SK-N-SH treated with all-trans-retinoic acid at 6 μM for 48 hours (cell line): ENCODE results near the gene SLC2A13.

ENCODE experiments used
- ATAC-seq: fragments of 200-7000 bp; cut with Tn5 transposase; 3 replicates; pipeline ENCODE4 v1.9.1; 2020; ENCODE audit warnings: mild to moderate bottlenecking, moderate library complexity
- BACH2 ChIP-seq: fragments of 250-450 bp; sonication (Bioruptor Pico); IDR thresholded peaks from 2 replicates; pipeline ENCODE4 v1.9.0; 2021; ENCODE audit warnings: mild to moderate bottlenecking, borderline replicate concordance
- CSDC2 ChIP-seq: fragments of 250-450 bp; sonication (Bioruptor Pico); IDR thresholded peaks from 2 replicates; pipeline ENCODE4 v1.5.0; 2020; ENCODE audit warnings: mild to moderate bottlenecking, moderate library complexity
- GLIS3 ChIP-seq: fragments of 250-450 bp; sonication (Bioruptor Pico); IDR thresholded peaks from 2 replicates; pipeline ENCODE4 v1.5.0; 2020; ENCODE audit warnings: mild to moderate bottlenecking, moderate library complexity
- ISL1 ChIP-seq: fragments of 250-450 bp; sonication (Bioruptor Pico); IDR thresholded peaks from 2 replicates; pipeline ENCODE4 v2.1.2; 2022; ENCODE audit warnings: mild to moderate bottlenecking, moderate library complexity
- OSR1 ChIP-seq: fragments of 250-450 bp; sonication (Bioruptor Pico); IDR thresholded peaks from 2 replicates; pipeline ENCODE4 v1.8.0; 2022; ENCODE audit warnings: moderate library complexity, mild to moderate bottlenecking, inconsistent platforms
- RARB ChIP-seq: fragments of 250-450 bp; sonication (Bioruptor Pico); IDR thresholded peaks from 2 replicates; pipeline ENCODE4 v1.8.0; 2021; ENCODE audit warnings: mild to moderate bottlenecking, moderate library complexity
- SNAI2 ChIP-seq: fragments of 250-450 bp; sonication (Bioruptor Pico); IDR thresholded peaks from 2 replicates; pipeline ENCODE4 v1.5.0; 2020; ENCODE audit warnings: mild to moderate bottlenecking, moderate library complexity
- TOX ChIP-seq: fragments of 250-450 bp; sonication (Bioruptor Pico); IDR thresholded peaks from 2 replicates; pipeline ENCODE4 v1.8.0; 2021; ENCODE audit warnings: mild to moderate bottlenecking, moderate library complexity, borderline replicate concordance
- ZC3H10 ChIP-seq: fragments of 250-450 bp; sonication (Bioruptor Pico); IDR thresholded peaks from 2 replicates; pipeline ENCODE4 v1.5.1; 2021; ENCODE audit warnings: mild to moderate bottlenecking, moderate library complexity
- ZFP3 ChIP-seq: fragments of 250-450 bp; sonication (Bioruptor Pico); IDR thresholded peaks from 2 replicates; pipeline ENCODE4 v1.5.0; 2020; ENCODE audit warnings: mild to moderate bottlenecking, moderate library complexity
- ZFP30 ChIP-seq: fragments of 450-650 bp; formaldehyde crosslinking; IDR thresholded peaks from 2 replicates; pipeline ENCODE4 v1.5.0; 2022; ENCODE audit warnings: mild to moderate bottlenecking, moderate library complexity
- ZNF70 ChIP-seq: fragments of 450-650 bp; formaldehyde crosslinking; IDR thresholded peaks from 2 replicates; pipeline ENCODE4 v1.5.0; 2020; ENCODE audit warnings: mild to moderate bottlenecking, moderate library complexity
- ZNF8 ChIP-seq: fragments of 450-650 bp; formaldehyde crosslinking; IDR thresholded peaks from 2 replicates; pipeline ENCODE4 v1.5.0; 2020; ENCODE audit warnings: mild to moderate bottlenecking, moderate library complexity
- TF ChIP-seq, protein P1 (sequence below): fragments of 250-450 bp; sonication (Bioruptor Pico); IDR thresholded peaks from 2 replicates; pipeline ENCODE4 v1.5.0; 2020; ENCODE audit warnings: mild to moderate bottlenecking, moderate library complexity
- TF ChIP-seq, protein P2 (sequence below): fragments of 250-450 bp; sonication (Bioruptor Pico); IDR thresholded peaks from 2 replicates; pipeline ENCODE4 v1.5.1; 2021; ENCODE audit warnings: mild to moderate bottlenecking, moderate library complexity
- TF ChIP-seq, protein P3 (sequence below): fragments of 250-450 bp; sonication (Bioruptor Pico); IDR thresholded peaks from 2 replicates; pipeline ENCODE4 v1.5.1; 2020; ENCODE audit warnings: low read depth, mild to moderate bottlenecking, moderate library complexity

SLC2A13 gene

DNA sequence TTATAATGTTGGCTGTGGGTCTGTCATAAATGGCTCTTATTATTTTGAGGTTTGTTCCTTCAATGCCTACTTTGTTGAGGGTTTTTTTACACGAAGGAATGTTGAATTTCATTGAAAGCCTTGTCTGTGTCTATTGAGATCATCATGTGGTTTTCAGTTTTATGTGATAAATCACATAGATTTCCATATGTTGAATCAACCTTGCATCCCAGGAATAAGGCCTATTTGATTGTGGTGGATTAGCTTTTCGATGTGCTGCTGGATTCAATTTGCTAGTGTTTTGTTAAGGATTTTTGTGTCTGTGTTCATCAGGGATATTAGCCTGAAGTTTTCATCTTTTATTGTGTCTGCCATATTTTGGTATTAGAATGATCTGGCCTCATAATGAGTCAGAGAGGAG, 27.6 kb downstream of the SLC2A13 start (continued):
- TF ChIP-seq, protein P1, sequence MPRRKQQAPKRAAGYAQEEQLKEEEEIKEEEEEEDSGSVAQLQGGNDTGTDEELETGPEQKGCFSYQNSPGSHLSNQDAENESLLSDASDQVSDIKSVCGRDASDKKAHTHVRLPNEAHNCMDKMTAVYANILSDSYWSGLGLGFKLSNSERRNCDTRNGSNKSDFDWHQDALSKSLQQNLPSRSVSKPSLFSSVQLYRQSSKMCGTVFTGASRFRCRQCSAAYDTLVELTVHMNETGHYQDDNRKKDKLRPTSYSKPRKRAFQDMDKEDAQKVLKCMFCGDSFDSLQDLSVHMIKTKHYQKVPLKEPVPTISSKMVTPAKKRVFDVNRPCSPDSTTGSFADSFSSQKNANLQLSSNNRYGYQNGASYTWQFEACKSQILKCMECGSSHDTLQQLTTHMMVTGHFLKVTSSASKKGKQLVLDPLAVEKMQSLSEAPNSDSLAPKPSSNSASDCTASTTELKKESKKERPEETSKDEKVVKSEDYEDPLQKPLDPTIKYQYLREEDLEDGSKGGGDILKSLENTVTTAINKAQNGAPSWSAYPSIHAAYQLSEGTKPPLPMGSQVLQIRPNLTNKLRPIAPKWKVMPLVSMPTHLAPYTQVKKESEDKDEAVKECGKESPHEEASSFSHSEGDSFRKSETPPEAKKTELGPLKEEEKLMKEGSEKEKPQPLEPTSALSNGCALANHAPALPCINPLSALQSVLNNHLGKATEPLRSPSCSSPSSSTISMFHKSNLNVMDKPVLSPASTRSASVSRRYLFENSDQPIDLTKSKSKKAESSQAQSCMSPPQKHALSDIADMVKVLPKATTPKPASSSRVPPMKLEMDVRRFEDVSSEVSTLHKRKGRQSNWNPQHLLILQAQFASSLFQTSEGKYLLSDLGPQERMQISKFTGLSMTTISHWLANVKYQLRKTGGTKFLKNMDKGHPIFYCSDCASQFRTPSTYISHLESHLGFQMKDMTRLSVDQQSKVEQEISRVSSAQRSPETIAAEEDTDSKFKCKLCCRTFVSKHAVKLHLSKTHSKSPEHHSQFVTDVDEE, result no peak
- no peak for TF ChIP-seq RARB
- TF ChIP-seq BACH2, result no peak
- TF ChIP-seq ZFP3 (CRISPR knock-in tag), result no peak
- TF ChIP-seq, protein P2, sequence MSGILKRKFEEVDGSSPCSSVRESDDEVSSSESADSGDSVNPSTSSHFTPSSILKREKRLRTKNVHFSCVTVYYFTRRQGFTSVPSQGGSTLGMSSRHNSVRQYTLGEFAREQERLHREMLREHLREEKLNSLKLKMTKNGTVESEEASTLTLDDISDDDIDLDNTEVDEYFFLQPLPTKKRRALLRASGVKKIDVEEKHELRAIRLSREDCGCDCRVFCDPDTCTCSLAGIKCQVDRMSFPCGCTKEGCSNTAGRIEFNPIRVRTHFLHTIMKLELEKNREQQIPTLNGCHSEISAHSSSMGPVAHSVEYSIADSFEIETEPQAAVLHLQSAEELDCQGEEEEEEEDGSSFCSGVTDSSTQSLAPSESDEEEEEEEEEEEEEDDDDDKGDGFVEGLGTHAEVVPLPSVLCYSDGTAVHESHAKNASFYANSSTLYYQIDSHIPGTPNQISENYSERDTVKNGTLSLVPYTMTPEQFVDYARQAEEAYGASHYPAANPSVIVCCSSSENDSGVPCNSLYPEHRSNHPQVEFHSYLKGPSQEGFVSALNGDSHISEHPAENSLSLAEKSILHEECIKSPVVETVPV (CRISPR knock-in tag), result no peak
- no peak for TF ChIP-seq TOX (CRISPR knock-in tag)
- TF ChIP-seq, all 23 proteins: peak for 0

DNA sequence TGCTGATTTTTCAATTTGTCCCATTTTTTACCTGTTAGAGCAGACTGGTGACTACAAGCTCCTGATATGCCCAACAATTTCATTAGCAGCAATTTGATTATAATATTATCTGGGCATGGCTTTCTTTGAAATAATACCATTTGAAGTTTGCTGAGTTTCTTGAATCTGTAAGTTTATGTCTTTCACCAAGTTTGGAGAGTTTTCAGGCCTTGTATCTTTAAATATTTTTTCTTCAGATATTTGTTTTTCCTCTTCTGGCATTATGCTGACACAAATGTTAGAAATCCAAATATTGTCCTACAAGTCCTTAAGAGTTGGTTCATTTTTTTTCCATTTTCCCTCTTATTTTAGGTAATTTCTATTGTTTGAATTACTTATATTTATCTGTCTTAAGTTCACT, 30.4 kb downstream of the SLC2A13 start:
- TF ChIP-seq ZNF70 (CRISPR knock-in tag) (no peak), ISL1 (CRISPR knock-in tag) (no peak)

DNA sequence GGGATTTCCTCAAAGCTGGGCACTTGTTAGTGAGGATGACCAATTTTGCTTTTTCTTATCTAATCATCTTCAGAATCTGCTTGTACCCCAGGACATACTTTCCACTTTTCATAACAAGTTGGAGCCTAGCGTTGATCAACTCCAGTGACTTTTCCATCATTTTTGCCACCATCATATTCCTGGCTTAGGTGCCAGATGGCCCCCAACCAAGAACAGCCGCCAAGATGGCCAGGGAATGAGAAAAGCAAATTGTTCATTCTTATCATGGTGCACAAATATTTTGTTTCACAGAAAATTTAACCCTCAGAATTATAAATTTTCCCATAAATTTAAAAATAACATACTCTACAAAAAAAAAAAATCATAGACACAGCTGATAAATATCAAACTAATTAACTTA, 37.5 kb downstream of the SLC2A13 start:
- no peak for ATAC-seq
- TF ChIP-seq ZFP3 (CRISPR knock-in tag) (no peak), OSR1 (CRISPR knock-in tag) (no peak), TOX (CRISPR knock-in tag) (no peak), CSDC2 (no peak), ZC3H10 (CRISPR knock-in tag) (no peak), GLIS3 (no peak)
- TF ChIP-seq, protein P3, sequence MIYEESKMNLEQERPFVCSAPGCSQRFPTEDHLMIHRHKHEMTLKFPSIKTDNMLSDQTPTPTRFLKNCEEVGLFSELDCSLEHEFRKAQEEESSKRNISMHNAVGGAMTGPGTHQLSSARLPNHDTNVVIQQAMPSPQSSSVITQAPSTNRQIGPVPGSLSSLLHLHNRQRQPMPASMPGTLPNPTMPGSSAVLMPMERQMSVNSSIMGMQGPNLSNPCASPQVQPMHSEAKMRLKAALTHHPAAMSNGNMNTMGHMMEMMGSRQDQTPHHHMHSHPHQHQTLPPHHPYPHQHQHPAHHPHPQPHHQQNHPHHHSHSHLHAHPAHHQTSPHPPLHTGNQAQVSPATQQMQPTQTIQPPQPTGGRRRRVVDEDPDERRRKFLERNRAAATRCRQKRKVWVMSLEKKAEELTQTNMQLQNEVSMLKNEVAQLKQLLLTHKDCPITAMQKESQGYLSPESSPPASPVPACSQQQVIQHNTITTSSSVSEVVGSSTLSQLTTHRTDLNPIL, result no peak

More for the DNA sequence above, 30.4 kb downstream of the SLC2A13 start:
- no peak for ATAC-seq

DNA sequence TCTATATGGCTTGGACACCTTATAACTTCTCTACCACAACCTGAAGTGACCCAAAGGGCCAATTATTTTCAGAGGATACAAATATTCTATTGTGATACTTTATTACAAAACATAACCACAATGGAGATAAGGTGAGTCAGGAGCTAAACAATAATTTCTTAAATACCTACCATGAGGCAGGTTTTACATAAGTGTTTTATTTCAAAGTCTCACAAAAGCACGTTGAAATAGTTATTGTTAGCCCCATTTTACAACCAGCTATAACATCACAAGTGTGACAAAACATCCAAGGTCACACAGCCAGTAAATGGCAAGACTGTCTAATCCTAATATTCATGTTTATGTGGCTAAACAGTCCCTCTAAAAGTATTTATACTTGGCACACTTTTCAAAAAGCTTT, 40.2 kb downstream of the SLC2A13 start:
- ATAC-seq, result no peak
- no peak for TF ChIP-seq SNAI2 (CRISPR knock-in tag)

DNA sequence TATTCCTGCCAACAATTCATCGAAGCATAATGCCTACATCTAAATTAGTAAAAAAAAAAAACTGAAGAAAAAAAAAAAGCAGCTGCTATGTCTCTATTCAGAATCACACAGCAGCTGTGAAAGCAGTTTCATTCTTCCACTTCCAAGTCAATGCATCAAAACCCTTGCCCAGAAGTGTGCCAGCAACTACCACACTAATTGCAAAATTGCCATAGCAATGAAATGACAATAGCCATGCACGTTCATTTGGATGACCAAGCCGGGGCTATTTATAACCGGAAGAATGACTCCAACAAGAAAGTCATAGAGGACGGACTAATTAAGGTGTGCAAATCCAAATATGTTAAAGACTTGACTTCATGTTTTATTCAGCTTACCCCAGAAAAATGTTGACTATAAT, 42.5 kb downstream of the SLC2A13 start:
- no peak for ATAC-seq
- TF ChIP-seq, protein P3, result no peak
- no peak for TF ChIP-seq ZNF8 (CRISPR knock-in tag)
- no peak for TF ChIP-seq ZC3H10 (CRISPR knock-in tag)
- TF ChIP-seq GLIS3, result no peak
- no peak for TF ChIP-seq ZFP30 (CRISPR knock-in tag)
- no peak for TF ChIP-seq ZFP3 (CRISPR knock-in tag)

DNA sequence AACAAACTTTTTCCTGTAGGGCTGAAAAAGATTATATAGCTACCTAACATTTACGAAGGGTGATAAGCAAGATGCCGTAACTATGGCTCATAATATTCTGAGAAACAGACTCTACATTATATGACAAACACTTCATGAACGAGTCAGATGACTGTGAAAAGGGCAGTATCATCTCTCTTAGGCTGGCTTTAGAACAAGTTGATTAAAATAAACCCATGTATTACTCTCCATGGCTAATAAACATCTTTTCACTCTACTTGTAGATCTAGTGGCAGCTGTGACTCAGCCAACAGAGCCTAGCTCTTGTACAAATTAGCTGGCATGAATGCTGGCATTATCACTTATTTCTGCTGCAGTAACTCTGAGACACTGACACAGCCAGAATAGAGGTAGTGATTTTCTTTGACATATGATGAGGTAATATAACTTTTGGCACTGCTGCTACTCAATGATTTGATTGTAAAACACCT, 47.1 kb downstream of the SLC2A13 start:
- ATAC-seq, result no peak

More for the DNA sequence above, 47.1 kb downstream of the SLC2A13 start:
- TF ChIP-seq, protein P1, result no peak
- 0 out of 2 replicates have a peak, but pooled peaks have one; percentile 8 for TF ChIP-seq ISL1 (CRISPR knock-in tag)
